Small intestine (tissue), 7 donors: Measurements from ENCODE around the gene SIPA1L3. TPM values are rescaled to one million over a fixed set of nuclear protein-coding genes. Genes with fewer than 3 reads are reported as not detected.
A peak's percentile ranks its signal among the peaks of the same experiment; 100 is the strongest.
"Not testable (repeated sequence)": the region's sequence is repeated elsewhere in the genome, so short reads cannot be mapped to it uniquely, and the experiment has no call there.

Experiments used
- DNase-seq, 2 donors: peaks; one replicate each; pipeline versions ENCODE4 v3.0.0 to v3.0.0-alpha.2; 2013
- FAIRE-seq: peaks from 2 replicates; lab custom pipeline; 2012; peaks lifted over from hg19 to GRCh38; lab: Jason Lieb, UNC
- H3K27ac ChIP-seq, 3 donors: one replicate each; pipeline ENCODE4 v1.5.1; 2013; ENCODE audit warnings: low read length in 2 of 3, mild to moderate bottlenecking in 2 of 3, control low read depth in 1 of 3, inconsistent platforms in 1 of 3, low read depth in 1 of 3, moderate library complexity in 1 of 3
- H3K27me3 ChIP-seq, 3 donors: one replicate each; pipeline ENCODE4 v1.6.1; 2013; ENCODE audit warnings: low read length in 3 of 3, inconsistent platforms in 1 of 3; ENCODE audit not compliant: control insufficient read depth in 3 of 3, insufficient read depth in 3 of 3
- H3K36me3 ChIP-seq, 3 donors: one replicate each; pipeline ENCODE4 v1.6.1; 2013; ENCODE audit warnings: low read length in 3 of 3, inconsistent platforms in 1 of 3, low read depth in 1 of 3, mild to moderate bottlenecking in 1 of 3, moderate library complexity in 1 of 3; ENCODE audit not compliant: control insufficient read depth in 3 of 3, insufficient read depth in 2 of 3
- H3K4me1 ChIP-seq, 3 donors: one replicate each; pipeline ENCODE4 v1.6.1; 2013; ENCODE audit warnings: low read length in 2 of 3, inconsistent platforms in 1 of 3, low read depth in 1 of 3, mild to moderate bottlenecking in 1 of 3, moderate library complexity in 1 of 3; ENCODE audit not compliant: control insufficient read depth in 3 of 3, insufficient read depth in 2 of 3
- H3K4me3 ChIP-seq, 3 donors: one replicate each; pipeline ENCODE4 v1.5.1; 2013; ENCODE audit warnings: low read length in 3 of 3, control low read depth in 1 of 3, inconsistent platforms in 1 of 3, low read depth in 1 of 3, mild to moderate bottlenecking in 1 of 3, moderate library complexity in 1 of 3
- H3K9me3 ChIP-seq, 2 donors: one replicate each; pipeline ENCODE4 v1.6.1; 2013; ENCODE audit warnings: low read depth in 1 of 2, low read length in 1 of 2; ENCODE audit not compliant: control insufficient read depth in 2 of 2, insufficient read depth in 1 of 2
- WGBS, 3 donors: extraction: QIAGEN DNeasy Blood & Tissue Kit; methylation state at CpG; one replicate each; pipeline ENCODE4 v1.1.7; 2013; 5-methylcytosine and 5-hydroxymethylcytosine counted together
- polyA plus RNA-seq, 4 donors: library from polyadenylated mRNA; stranded (reverse) in 3 of 4; unstranded in 1 of 4; fragments of 200-250 nt in 3 of 4; fragments of 120-200 nt in 1 of 4; gene quantifications; one replicate each; pipeline versions ENCODE4 v1.2.1 to v1.2.3, GENCODE V29; 2013
- donor health status: healthy with polysubstance abuse.
- donor health status: control.
- donor health status: control.
- donor health status: Bipolar disorder and iron deficiency.
- donor health status: healthy.

SIPA1L3 gene
- polyA plus RNA-seq, 4 donors, result 19.2 to 57.9 (median 34.1) TPM

GRCh38 chr19:38221919-38222830 lies 315.2 kb downstream of the SIPA1L3 start:
- Histone ChIP-seq H3K27me3 (peaks cover 0 to 37% (median 20%) of the 10 kb centered on the region in 3 donors), H3K27ac (no peak overlapping the region), H3K36me3 (no peaks in the 10 kb centered on the region), H3K4me1 (peaks cover 0 to 6% (median 2%) of the 10 kb centered on the region in 3 donors), H3K9me3 (no peaks in the 10 kb centered on the region), H3K4me3 (no peak overlapping the region)
- FAIRE-seq (no peak), DNase-seq (no peak)
- 31 to 45% (median 36%) methylated on average over 40 to 64 of the region's 64 CpGs for WGBS, 3 donors

DNA sequence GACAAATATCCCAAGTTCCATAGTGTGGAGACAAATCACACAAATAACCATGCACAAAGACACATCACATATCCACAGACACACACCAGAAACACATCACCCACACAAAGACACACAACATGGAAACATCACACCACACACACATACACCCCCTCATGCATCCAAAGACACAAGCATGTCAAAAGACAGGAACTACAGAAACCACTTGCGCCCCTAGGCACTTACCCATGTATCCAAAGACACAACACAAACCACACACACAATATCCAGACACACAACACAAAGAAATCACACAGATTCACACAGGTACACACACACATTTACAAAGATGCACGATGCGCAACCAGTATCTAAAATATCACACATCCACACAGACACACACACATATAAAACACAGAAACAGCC lies 316.1 kb downstream of the SIPA1L3 start:
- peaks cover 0 to 46% (median 29%) of the 10 kb centered on the region in 3 donors for H3K27me3 ChIP-seq
- WGBS, 3 donors, result 82 to 90% (median 83%) methylated on average over 3 of the region's 3 CpGs
- no peak for FAIRE-seq

GRCh38 chr19:38223617-38224013 lies 316.6 kb downstream of the SIPA1L3 start:
- 6 to 11% (median 8%) methylated on average over 10 to 13 of the region's 13 CpGs for WGBS, 3 donors
- FAIRE-seq (no peak), DNase-seq (no peak)
- H3K4me1 ChIP-seq, result peaks cover 0 to 4% (median 3%) of the 10 kb centered on the region in 3 donors
- no peaks in the 10 kb centered on the region for H3K36me3 ChIP-seq
- H3K27me3 ChIP-seq, result peaks cover 0 to 49% (median 31%) of the 10 kb centered on the region in 3 donors
- H3K27ac ChIP-seq, result no peak overlapping the region
- no peaks in the 10 kb centered on the region for H3K9me3 ChIP-seq
- peak overlapping the region in 2 of 3 donors; percentile 33 to 37 for H3K4me3 ChIP-seq

More for the DNA sequence above, 316.1 kb downstream of the SIPA1L3 start:
- Histone ChIP-seq H3K27ac (no peak overlapping the region), H3K4me1 (peaks cover 0 to 3% (median 2%) of the 10 kb centered on the region in 3 donors), H3K36me3 (no peaks in the 10 kb centered on the region), H3K4me3 (no peak overlapping the region), H3K9me3 (no peaks in the 10 kb centered on the region)
- no peak for DNase-seq

GRCh38 chr19:38224014-38224862 lies 317.2 kb downstream of the SIPA1L3 start, which contains the start of gene DPF1:
Gene DPF1 (minus strand): TSS chr19:38224222. CDS start chr19:38224142, 80 bp downstream.
- peak within 1 kb of the TSS in 2 of 3 donors; percentile 33 to 37 for H3K4me3 ChIP-seq
- peaks cover 2 to 55% (median 33%) of the 10 kb centered on the region in 3 donors for H3K27me3 ChIP-seq
- FAIRE-seq (no peak), DNase-seq (peak; percentile 26 to 78)
- no peaks in the 10 kb centered on the region for H3K9me3 ChIP-seq
- no peak within 1 kb of the TSS for H3K27ac ChIP-seq
- peaks cover 1 to 10% (median 5%) of the 10 kb centered on the region in 3 donors for H3K4me1 ChIP-seq
- no peaks in the 10 kb centered on the region for H3K36me3 ChIP-seq
- 1 to 2% (median 2%) methylated on average over 41 to 61 of the region's 61 CpGs for WGBS, 3 donors

DNA sequence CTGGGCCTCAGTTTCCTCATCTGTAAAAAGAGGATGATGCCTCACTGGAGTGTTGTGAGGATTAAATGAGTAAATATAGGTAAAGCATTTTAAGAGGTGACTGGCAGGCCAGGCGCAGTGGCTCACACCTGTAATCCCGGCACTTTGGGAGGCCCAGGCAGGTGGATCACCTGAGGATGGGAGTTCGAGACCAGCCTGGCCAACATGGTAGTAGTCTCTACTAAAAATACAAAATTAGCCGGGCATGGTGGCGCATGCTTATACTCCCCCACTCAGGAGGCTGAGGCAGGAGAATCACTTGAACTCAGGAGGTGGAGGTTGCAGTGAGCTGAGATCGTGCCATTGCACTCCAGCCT lies 317.8 kb downstream of the SIPA1L3 start:
- not testable (repeated sequence) for H3K4me3 ChIP-seq, FAIRE-seq, H3K9me3 ChIP-seq

DNA sequence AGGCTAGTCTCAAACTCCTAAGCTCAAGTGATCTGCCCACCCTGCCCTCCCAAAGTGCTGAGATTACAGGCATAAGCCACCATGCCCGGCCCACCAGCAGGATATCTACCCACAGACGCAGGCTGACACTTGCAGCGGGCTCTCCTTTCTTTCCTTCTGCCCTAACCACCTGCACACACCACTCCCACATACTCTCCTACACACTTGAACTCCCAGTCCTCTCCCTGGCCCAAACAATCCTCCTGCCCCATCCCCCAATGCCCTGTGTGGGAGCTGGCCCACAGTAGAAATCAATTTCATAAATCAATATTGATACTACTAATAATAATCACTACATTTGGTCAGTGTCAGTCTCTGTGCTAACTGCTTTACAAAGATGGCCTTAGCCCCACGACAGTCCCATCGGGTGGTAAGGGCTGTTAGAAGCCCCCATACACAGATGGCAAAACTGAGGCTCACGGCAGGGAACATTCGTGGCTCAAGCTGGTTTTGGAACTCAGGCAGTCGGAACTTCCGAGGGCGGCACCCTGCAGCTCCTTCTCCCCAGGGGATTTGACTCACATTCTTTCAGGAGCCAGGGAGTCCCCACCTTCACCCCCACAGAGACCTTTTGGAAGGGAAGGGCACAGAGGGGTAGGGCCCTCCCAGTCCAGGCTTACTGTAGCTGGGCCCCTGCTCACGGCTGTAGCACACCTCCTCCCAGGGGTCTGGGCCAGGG lies 320.4 kb downstream of the SIPA1L3 start:
- Histone ChIP-seq H3K4me1 (peaks cover 3 to 11% (median 5%) of the 10 kb centered on the region in 3 donors), H3K27ac (no peak overlapping the region), H3K27me3 (peaks cover 8 to 68% (median 36%) of the 10 kb centered on the region in 3 donors), H3K36me3 (no peaks in the 10 kb centered on the region), H3K9me3 (no peaks in the 10 kb centered on the region), H3K4me3 (no peak overlapping the region)
- DNase-seq (no peak), FAIRE-seq (no peak)
- WGBS, 3 donors, result 58 to 68% (median 66%) methylated on average over 11 of the region's 11 CpGs

More for the DNA sequence above, 317.8 kb downstream of the SIPA1L3 start:
- DNase-seq, H3K27ac ChIP-seq, H3K36me3 ChIP-seq: not testable (repeated sequence)
- peaks cover 3 to 11% (median 5%) of the 10 kb centered on the region in 3 donors for H3K4me1 ChIP-seq
- peaks cover 7 to 58% (median 35%) of the 10 kb centered on the region in 3 donors for H3K27me3 ChIP-seq
- 79 to 89% (median 89%) methylated on average over 6 of the region's 6 CpGs for WGBS, 3 donors

DNA sequence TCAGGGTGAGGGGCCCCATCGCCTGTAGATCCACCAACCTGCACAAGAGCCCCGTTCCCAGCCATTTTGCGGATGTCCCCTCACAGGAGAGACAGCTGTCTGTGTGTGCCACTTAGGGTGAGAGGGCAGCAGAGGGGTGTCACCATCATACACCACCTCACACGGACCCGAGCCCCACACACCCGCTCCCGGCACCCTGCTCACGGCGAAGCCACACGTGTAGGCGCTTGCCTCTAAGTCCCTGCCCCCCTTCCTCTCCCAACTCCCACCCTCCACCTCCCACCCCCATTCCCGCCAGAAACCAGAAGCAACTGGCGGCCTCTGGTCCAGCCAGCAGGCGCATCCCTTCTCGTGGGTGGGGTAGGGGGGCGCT lies 321.0 kb downstream of the SIPA1L3 start:
- Histone ChIP-seq H3K9me3 (no peaks in the 10 kb centered on the region), H3K27ac (no peak overlapping the region), H3K4me1 (peaks cover 3 to 11% (median 5%) of the 10 kb centered on the region in 3 donors), H3K4me3 (no peak overlapping the region), H3K36me3 (no peaks in the 10 kb centered on the region), H3K27me3 (peaks cover 8 to 63% (median 36%) of the 10 kb centered on the region in 3 donors)
- DNase-seq (no peak), FAIRE-seq (no peak)
- WGBS, 3 donors, result 13 to 15% (median 14%) methylated on average over 12 to 16 of the region's 16 CpGs
